Retinal pigment epithelial cell (primary cell): ENCODE data around the gene MAP7.

ENCODE experiments used
- DNase-seq: peaks from one replicate; pipeline ENCODE4 v3.0.0-alpha.2; 2010; ENCODE audit warnings: low read depth
- H3K4me3 ChIP-seq: 2 replicates; pipeline ENCODE4 v1.5.1; 2011; ENCODE audit warnings: mild to moderate bottlenecking, low read length, control low read depth, moderate library complexity
- TF ChIP-seq, protein P1 (sequence below): conservative IDR thresholded peaks from 2 replicates; pipeline ENCODE4 v1.5.1; 2011; ENCODE audit warnings: low read depth, low read length, control low read depth, inconsistent platforms

Gene MAP7

DNA sequence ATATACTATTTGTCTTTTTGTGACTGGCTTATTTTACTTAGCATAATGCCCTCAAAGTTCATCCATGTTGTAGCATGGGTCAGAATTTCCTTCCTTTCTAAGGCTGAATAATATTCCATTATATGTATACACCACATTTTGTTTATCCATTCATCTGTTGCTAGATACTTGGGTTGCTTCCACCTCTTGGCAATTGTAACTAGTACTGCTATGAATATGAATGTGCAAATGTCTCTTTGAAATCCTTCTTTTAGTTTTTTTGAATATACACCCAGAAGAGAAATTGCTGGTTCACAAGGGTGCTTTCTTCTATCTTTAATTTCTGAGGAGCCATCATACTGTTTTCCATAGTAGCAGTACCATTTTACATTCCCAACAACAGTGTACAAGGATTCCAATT is 21.3 kb upstream of the MAP7 start:
- DNase-seq, result no peak
- TF ChIP-seq, protein P1, sequence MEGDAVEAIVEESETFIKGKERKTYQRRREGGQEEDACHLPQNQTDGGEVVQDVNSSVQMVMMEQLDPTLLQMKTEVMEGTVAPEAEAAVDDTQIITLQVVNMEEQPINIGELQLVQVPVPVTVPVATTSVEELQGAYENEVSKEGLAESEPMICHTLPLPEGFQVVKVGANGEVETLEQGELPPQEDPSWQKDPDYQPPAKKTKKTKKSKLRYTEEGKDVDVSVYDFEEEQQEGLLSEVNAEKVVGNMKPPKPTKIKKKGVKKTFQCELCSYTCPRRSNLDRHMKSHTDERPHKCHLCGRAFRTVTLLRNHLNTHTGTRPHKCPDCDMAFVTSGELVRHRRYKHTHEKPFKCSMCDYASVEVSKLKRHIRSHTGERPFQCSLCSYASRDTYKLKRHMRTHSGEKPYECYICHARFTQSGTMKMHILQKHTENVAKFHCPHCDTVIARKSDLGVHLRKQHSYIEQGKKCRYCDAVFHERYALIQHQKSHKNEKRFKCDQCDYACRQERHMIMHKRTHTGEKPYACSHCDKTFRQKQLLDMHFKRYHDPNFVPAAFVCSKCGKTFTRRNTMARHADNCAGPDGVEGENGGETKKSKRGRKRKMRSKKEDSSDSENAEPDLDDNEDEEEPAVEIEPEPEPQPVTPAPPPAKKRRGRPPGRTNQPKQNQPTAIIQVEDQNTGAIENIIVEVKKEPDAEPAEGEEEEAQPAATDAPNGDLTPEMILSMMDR, result no peak
- H3K4me3 ChIP-seq, result no peak overlapping the region

DNA sequence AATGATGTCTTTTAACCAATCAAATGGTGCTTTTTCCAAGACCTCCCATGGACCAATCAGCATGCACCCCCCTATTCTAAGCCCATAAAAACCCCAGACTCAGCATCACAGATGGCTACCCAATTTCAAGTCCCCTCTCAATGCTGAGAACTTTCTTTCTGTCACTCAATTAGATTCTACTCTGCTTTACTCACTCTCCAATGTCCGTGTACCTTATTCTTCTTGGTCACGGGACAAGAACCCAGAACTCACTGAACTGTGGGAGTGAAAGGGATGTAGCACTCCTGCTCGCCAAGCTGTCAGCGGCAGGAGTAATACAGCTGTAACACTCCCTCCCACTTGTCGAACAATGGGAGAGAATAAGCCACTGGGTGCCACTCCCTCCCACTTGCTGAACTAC is 20.8 kb upstream of the MAP7 start:
- DNase-seq, result no peak
- H3K4me3 ChIP-seq, result no peak overlapping the region
- TF ChIP-seq, protein P1, result no peak

DNA sequence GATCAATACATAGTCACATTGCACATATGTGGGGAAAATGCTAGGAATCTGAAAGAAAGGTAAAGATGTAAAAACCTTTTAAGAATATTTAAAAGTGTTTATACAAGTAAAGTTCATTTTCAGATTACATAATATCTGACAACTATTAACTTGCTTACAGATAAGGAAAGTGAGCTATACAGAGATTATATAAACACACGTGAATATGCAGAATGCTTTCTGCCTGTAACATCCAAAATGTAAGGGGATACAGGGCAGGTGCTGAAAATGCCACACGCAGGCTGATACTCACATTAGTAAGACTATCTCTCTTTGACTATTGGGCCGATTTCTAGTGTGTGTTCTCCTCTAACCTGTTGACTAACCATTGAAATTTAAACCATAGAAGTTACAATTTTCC is 17.9 kb upstream of the MAP7 start:
- no peak overlapping the region for H3K4me3 ChIP-seq
- DNase-seq, result no peak
- TF ChIP-seq, protein P1, result no peak

DNA sequence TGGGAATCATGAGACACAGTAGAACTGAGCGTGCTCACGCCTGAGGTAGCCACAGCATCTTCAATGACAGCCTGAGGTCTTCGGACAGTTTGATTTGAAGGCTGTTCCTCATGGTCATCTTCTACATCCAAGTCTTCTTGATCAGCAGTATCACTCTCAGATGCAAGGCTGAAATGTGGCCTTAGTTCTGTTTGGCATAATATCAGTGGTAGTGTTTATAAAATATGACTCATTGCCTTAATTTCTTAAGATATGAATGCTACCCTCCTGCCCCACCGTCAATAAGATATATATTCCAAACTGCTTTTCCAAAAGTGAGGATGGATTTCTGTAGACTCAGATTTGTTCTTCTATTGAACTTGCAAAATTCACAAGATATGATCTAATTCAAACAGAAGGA is 17.5 kb upstream of the MAP7 start:
- TF ChIP-seq, protein P1, result no peak
- no peak for DNase-seq
- no peak overlapping the region for H3K4me3 ChIP-seq

DNA sequence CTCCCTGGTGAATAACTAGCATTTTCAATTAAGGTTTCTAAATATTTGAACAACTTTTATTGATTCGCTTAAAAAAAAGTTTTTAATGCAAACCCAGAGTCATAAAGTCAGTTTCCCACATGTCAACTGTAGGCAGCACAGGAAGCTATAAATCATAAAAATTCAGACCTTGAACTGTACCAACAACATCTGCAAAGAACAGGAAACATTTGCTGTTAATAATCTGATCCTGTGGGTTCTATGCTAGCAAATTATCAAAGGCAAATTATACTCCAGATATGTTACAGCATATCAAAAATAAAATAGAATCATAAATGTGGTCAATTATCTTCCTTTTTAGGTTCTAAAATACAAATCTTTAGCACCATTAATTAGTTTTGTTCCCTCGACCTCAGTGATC is 16.6 kb upstream of the MAP7 start:
- H3K4me3 ChIP-seq, result no peak overlapping the region
- no peak for DNase-seq
- TF ChIP-seq, protein P1, result no peak

DNA sequence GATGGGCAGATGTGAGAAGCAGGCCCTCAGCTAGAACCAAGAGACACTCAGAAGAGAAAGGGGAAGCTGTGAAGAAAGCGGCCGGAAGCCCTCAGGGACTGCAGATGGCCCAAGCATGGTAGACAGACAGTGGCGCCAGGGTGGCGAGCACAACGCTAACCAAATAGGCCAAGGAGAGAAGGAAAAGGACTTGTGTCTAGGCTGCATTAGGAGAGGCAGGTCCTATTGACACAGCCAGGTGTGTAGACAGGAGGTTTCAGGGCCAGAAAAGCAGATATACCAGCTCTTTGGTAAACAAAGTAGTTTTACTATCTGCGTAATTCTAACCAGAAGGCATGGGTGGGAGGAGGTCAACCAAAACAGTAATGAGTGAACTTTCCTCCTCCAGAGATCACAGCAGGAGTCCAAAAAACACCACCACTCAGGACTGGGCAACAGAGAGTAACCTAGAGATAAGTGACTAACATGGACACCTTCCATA is 15.8 kb upstream of the MAP7 start:
- no peak overlapping the region for H3K4me3 ChIP-seq
- TF ChIP-seq, protein P1, result no peak
- no peak for DNase-seq

DNA sequence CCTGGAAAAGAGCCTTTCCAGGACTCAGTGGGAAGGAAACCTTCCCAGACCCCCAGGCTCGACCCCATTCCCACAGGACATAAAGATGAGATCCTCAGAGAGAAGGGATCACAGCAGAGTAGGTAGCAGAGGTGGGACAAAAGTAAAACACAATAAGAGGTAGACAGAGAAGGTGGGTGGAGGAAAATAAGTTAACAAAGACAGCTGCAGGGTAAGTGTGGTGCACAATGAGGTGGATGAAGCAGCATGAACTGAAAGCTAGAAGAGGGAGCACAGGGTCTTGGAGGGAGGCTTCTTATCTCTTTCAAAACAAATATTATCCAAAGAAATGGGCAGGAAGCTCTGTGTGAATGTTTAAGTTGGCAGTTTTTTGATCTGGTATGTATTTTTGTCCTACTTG is 14.0 kb upstream of the MAP7 start:
- H3K4me3 ChIP-seq, result no peak overlapping the region
- no peak for DNase-seq
- TF ChIP-seq, protein P1, result no peak
